ENCODE measurements around the gene SDF4.

DNA sequence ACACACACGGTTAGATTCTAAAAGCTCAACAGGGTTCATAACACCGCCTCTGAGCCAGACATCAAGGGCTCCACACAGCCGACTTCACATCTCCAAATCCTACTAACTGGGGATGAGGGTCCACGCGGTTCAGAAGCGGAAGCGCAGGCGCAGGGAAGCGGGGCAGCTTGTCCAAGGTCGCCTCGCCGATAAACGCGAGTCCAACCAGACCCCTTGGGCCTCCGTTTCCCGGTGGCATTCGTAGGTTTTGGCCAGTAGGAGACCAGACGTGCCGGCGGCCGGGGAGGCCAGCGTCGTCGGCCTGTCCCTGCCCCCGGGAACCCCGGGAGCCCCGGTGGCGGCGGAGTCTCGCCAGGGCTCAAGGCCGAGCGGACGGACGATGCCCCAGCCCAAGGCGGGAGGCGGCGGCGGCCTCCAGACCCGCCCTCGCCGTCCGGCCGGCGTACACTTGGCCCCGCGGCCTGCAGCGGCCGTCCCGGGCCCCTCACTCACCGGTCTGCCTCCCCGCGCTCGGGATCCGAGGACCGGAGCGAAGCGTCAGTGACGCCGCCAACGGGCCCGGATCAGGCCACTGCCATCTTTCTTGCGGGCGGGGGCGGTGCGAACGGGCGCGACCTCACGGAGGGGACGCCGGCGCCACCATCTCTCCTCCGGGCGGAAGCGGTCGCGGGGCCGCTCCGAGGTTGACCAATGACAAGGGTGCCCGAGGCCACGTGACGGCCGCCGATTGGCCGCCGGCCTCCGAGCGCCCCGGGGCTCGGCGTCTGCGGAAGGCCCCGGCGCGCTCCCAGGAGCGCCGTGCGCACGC lies at the start of gene SDF4:
- TF ChIP-seq, protein P1, sequence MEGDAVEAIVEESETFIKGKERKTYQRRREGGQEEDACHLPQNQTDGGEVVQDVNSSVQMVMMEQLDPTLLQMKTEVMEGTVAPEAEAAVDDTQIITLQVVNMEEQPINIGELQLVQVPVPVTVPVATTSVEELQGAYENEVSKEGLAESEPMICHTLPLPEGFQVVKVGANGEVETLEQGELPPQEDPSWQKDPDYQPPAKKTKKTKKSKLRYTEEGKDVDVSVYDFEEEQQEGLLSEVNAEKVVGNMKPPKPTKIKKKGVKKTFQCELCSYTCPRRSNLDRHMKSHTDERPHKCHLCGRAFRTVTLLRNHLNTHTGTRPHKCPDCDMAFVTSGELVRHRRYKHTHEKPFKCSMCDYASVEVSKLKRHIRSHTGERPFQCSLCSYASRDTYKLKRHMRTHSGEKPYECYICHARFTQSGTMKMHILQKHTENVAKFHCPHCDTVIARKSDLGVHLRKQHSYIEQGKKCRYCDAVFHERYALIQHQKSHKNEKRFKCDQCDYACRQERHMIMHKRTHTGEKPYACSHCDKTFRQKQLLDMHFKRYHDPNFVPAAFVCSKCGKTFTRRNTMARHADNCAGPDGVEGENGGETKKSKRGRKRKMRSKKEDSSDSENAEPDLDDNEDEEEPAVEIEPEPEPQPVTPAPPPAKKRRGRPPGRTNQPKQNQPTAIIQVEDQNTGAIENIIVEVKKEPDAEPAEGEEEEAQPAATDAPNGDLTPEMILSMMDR (conservative IDR thresholded peaks at IDR 0.05 in 1 of 2, IDR thresholded peaks at IDR 0.05 in 1 of 2; ENCODE audit: extremely low read depth in 1 of 2, insufficient read depth in 1 of 2, low read depth in 1 of 2, low read length in 2 of 2): no peak
- TF ChIP-seq EZH2 (IDR thresholded peaks at IDR 0.05; ENCODE audit: borderline replicate concordance, low read length): no peak
